Mesendoderm (in vitro differentiated cells): ENCODE data around the gene PLEKHA4. TPM values are rescaled to one million over a fixed set of nuclear protein-coding genes. Genes with fewer than 3 reads are reported as not detected.

Source experiments
- DNase-seq: peaks from one replicate; pipeline ENCODE4 v3.0.0; 2013
- H2AK5ac ChIP-seq: 2 replicates; pipeline ENCODE4 v1.6.1; 2013; ENCODE audit warnings: low read length, inconsistent platforms
- H2BK120ac ChIP-seq: 2 replicates; pipeline ENCODE4 v1.6.1; 2013; ENCODE audit warnings: low read depth, mild to moderate bottlenecking, low read length, moderate library complexity, mixed read lengths
- H2BK15ac ChIP-seq: replicated peaks from 2 replicates; pipeline ENCODE4 v1.6.1; 2013; ENCODE audit warnings: low read depth, mild to moderate bottlenecking, moderate library complexity
- H2BK5ac ChIP-seq: 2 replicates; pipeline ENCODE4 v1.6.1; 2013; ENCODE audit warnings: low read length, inconsistent platforms
- H3K18ac ChIP-seq: 2 replicates; pipeline ENCODE4 v1.6.1; 2013; ENCODE audit warnings: mild to moderate bottlenecking, low read length, mixed read lengths
- H3K23ac ChIP-seq: one replicate; pipeline ENCODE4 v1.6.1; 2013; ENCODE audit warnings: low read length
- H3K27ac ChIP-seq: 2 replicates; pipeline ENCODE4 v1.5.1; 2013; ENCODE audit warnings: low read depth, mild to moderate bottlenecking, inconsistent platforms, low read length, moderate library complexity
- H3K27me3 ChIP-seq: 2 replicates; pipeline ENCODE4 v1.6.1; 2013; ENCODE audit warnings: low read length, control low read depth, mild to moderate bottlenecking, inconsistent platforms; ENCODE audit not compliant: insufficient read depth, poor library complexity
- H3K36me3 ChIP-seq: 2 replicates; pipeline ENCODE4 v1.6.1; 2013; ENCODE audit warnings: low read length, inconsistent platforms; ENCODE audit not compliant: control insufficient read depth, insufficient read depth
- H3K4ac ChIP-seq: one replicate; pipeline ENCODE4 v1.6.1; 2013; ENCODE audit warnings: low read depth, mild to moderate bottlenecking, low read length, moderate library complexity
- H3K4me1 ChIP-seq: 2 replicates; pipeline ENCODE4 v1.6.1; 2013; ENCODE audit warnings: low read depth, low read length, inconsistent platforms; ENCODE audit not compliant: control insufficient read depth
- H3K4me2 ChIP-seq: 2 replicates; pipeline ENCODE4 v1.6.1; 2013; ENCODE audit warnings: low read length
- H3K4me3 ChIP-seq: 2 replicates; pipeline ENCODE4 v1.5.1; 2013; ENCODE audit warnings: mild to moderate bottlenecking, low read length
- H3K56ac ChIP-seq: one replicate; pipeline ENCODE4 v1.6.1; 2013; ENCODE audit warnings: low read length
- H3K79me1 ChIP-seq: 2 replicates; pipeline ENCODE4 v1.6.1; 2013; ENCODE audit warnings: low read length, inconsistent platforms
- H3K79me2 ChIP-seq: 2 replicates; pipeline ENCODE4 v1.6.1; 2013; ENCODE audit warnings: mild to moderate bottlenecking, low read length; ENCODE audit not compliant: control insufficient read depth, insufficient read depth
- H3K9ac ChIP-seq: 2 replicates; pipeline ENCODE4 v1.6.1; 2013; ENCODE audit warnings: low read length, inconsistent platforms
- H4K5ac ChIP-seq: one replicate; pipeline ENCODE4 v1.6.1; 2013; ENCODE audit warnings: low read length
- H4K8ac ChIP-seq: one replicate; pipeline ENCODE4 v1.6.1; 2013; ENCODE audit warnings: low read depth, mild to moderate bottlenecking, control low read depth, low read length, moderate library complexity
- WGBS: extraction: QIAGEN DNeasy Blood & Tissue Kit; methylation state at CpG from one replicate; pipeline ENCODE4 v1.1.7; 2013; ENCODE audit warnings: low lambda C conversion rate, missing lambda C conversion rate; ENCODE audit not compliant: insufficient coverage; ENCODE audit errors: extremely low coverage; 5-methylcytosine and 5-hydroxymethylcytosine counted together
- polyA plus RNA-seq, 2 experiments: library from polyadenylated mRNA; stranded (reverse); fragments of 200-250 nt; gene quantifications; one replicate each; pipeline ENCODE4 v1.2.3, GENCODE V29; 2013

Gene PLEKHA4, protein sequence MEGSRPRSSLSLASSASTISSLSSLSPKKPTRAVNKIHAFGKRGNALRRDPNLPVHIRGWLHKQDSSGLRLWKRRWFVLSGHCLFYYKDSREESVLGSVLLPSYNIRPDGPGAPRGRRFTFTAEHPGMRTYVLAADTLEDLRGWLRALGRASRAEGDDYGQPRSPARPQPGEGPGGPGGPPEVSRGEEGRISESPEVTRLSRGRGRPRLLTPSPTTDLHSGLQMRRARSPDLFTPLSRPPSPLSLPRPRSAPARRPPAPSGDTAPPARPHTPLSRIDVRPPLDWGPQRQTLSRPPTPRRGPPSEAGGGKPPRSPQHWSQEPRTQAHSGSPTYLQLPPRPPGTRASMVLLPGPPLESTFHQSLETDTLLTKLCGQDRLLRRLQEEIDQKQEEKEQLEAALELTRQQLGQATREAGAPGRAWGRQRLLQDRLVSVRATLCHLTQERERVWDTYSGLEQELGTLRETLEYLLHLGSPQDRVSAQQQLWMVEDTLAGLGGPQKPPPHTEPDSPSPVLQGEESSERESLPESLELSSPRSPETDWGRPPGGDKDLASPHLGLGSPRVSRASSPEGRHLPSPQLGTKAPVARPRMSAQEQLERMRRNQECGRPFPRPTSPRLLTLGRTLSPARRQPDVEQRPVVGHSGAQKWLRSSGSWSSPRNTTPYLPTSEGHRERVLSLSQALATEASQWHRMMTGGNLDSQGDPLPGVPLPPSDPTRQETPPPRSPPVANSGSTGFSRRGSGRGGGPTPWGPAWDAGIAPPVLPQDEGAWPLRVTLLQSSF
- polyA plus RNA-seq (2013, experiment 1 of 2) = 4.9 TPM
- polyA plus RNA-seq (2013, experiment 2 of 2) = 4.6 TPM

DNA sequence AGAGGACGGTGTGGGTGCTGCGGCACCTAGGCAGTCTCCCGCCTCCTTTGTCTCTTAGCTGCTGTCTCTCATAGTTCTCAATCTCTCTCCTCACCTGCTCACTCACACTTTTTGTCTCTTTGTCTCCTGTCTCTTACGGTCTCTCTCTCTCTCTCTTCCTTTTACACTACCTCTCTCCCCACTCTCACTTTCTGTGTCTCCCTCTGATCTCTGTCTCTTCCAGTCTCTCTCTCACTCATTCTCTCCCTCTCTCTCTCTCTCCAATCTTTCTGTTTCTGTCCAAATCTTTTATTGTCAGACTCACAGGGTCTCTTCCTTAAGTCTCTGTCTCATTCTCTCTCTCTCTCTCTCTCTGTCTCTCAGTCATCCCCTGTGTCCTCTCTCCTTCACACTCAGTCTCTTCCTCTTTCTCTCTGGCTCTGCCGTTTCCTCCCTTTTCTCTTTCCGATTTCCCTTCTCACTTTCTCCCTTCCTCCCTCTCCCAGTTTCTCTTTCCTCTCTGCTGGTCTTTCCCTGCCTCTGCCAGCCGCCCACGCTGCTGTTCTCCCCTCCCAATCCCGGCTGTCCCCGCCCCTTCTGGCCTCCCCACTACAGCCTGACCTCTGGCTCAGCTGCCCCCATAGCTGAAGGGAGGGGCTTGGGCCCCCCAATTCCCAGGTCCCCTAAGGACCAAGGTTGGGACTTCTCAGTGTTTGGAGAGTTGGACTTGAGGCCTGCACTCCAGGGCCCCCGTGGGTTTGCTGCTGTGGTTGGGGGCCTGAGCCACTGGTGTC, at the start of gene PLEKHA4:
Gene PLEKHA4, minus strand, starts transcription at position 504 of the 773 bp plus-strand sequence. CDS start 997 bp downstream, outside the sequence.
- no CpG with 5 or more reads among the region's 11 CpGs for WGBS
- Histone ChIP-seq H3K4ac (peak within 1 kb of the TSS; percentile 8), H3K79me1 (peaks cover 2% of the 10 kb centered on the region), H3K56ac (peak within 1 kb of the TSS; percentile 78), H3K23ac (no peak within 1 kb of the TSS), H2BK5ac (no peak within 1 kb of the TSS), H3K27me3 (no peaks in the 10 kb centered on the region), H3K9ac (peak within 1 kb of the TSS; percentile 50), H3K27ac (no peak within 1 kb of the TSS), H4K5ac (no peak within 1 kb of the TSS), H4K8ac (no peak within 1 kb of the TSS), H3K36me3 (peaks cover under 1% of the 10 kb centered on the region), H3K18ac (peak within 1 kb of the TSS; percentile 35), H3K4me2 (no peak within 1 kb of the TSS), H3K4me1 (peaks cover 3% of the 10 kb centered on the region), H2AK5ac (no peak within 1 kb of the TSS), H2BK120ac (no peak within 1 kb of the TSS), H2BK15ac (no peak within 1 kb of the TSS), H3K79me2 (peaks cover 10% of the 10 kb centered on the region), H3K4me3 (no peak within 1 kb of the TSS)
- no peak for DNase-seq

DNA sequence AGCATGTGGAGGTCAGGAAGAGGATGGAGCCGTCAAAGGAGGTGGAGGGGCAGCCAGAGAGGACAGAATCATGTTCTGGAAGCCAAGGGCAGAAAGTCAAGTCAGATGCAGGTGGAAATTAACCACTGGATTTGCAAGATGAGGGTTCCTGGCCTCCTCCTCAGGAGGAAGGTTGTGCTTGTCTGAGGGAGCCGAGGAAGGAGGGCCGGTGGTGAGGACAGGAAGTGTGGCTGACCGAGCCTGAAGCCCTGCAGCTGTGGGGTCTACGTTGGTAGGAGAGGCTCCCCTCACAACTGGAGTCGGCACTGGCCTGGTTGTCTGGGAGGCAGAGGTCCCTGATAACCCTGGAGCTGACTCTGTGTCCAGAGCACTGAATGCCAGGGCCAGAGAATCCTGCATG, 49.7 kb upstream of the PLEKHA4 start:
- no peak overlapping the region for H4K8ac ChIP-seq
- no peak overlapping the region for H2AK5ac ChIP-seq

GRCh38 chr19:48915757-48916156, 47.3 kb upstream of the PLEKHA4 start:
- Histone ChIP-seq H3K27ac (no peak overlapping the region), H3K4me2 (no peak overlapping the region), H2BK5ac (no peak overlapping the region), H4K8ac (no peak overlapping the region), H2BK15ac (no peak overlapping the region), H3K4me3 (no peak overlapping the region), H3K23ac (no peak overlapping the region), H3K4ac (no peak overlapping the region), H2AK5ac (no peak overlapping the region), H3K56ac (no peak overlapping the region), H3K79me1 (no peaks in the 10 kb centered on the region), H2BK120ac (no peak overlapping the region), H3K79me2 (no peaks in the 10 kb centered on the region), H3K36me3 (peaks cover 5% of the 10 kb centered on the region), H3K4me1 (no peaks in the 10 kb centered on the region), H3K27me3 (no peaks in the 10 kb centered on the region), H3K18ac (no peak overlapping the region), H3K9ac (no peak overlapping the region), H4K5ac (no peak overlapping the region)
- no CpG with 5 or more reads among the region's 8 CpGs for WGBS
- no peak for DNase-seq

More for the DNA sequence above, 49.7 kb upstream of the PLEKHA4 start:
- H3K36me3 ChIP-seq = peaks cover 7% of the 10 kb centered on the region
- H3K18ac ChIP-seq = no peak overlapping the region
- H2BK5ac ChIP-seq = no peak overlapping the region
- no peaks in the 10 kb centered on the region for H3K27me3 ChIP-seq
- no peak overlapping the region for H3K4me3 ChIP-seq
- H3K4me2 ChIP-seq = no peak overlapping the region
- no peak for DNase-seq
- H3K79me1 ChIP-seq = no peaks in the 10 kb centered on the region
- no peak overlapping the region for H2BK15ac ChIP-seq
- no peaks in the 10 kb centered on the region for H3K4me1 ChIP-seq
- no peak overlapping the region for H2BK120ac ChIP-seq
- H3K9ac ChIP-seq = no peak overlapping the region
- H3K23ac ChIP-seq = no peak overlapping the region
- no peak overlapping the region for H4K5ac ChIP-seq
- no peak overlapping the region for H3K56ac ChIP-seq
- WGBS = no CpG with 5 or more reads among the region's 6 CpGs
- no peaks in the 10 kb centered on the region for H3K79me2 ChIP-seq
- H3K27ac ChIP-seq = no peak overlapping the region
- no peak overlapping the region for H3K4ac ChIP-seq

DNA sequence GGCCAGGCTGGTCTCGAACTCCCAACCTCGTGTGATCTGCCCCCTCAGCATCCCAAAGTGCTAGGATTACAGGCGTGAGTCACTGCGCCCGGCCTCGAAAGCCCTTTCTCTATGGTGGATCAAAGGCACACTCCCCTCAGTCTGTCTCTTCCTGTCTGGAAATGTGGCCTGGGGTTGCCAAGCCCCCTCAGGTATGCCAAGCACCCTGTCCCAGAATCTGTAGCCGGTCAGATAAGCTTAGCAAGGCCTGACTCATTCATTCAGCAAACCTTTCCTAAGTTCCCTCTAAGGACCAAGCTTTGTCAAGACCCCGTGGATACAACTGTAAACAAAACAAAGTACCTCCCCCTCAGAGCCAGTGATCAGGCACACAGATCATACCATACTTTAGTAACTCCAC, 45.8 kb upstream of the PLEKHA4 start:
- Histone ChIP-seq H3K36me3 (peaks cover 5% of the 10 kb centered on the region), H3K27ac (no peak overlapping the region), H3K9ac (no peak overlapping the region), H2BK120ac (no peak overlapping the region), H3K18ac (no peak overlapping the region), H3K23ac (no peak overlapping the region), H3K56ac (no peak overlapping the region), H3K27me3 (no peaks in the 10 kb centered on the region), H3K4me3 (no peak overlapping the region), H3K79me1 (no peaks in the 10 kb centered on the region), H3K4me1 (no peaks in the 10 kb centered on the region), H3K4me2 (no peak overlapping the region), H2BK15ac (no peak overlapping the region), H4K8ac (no peak overlapping the region), H4K5ac (no peak overlapping the region), H3K4ac (no peak overlapping the region), H3K79me2 (no peaks in the 10 kb centered on the region), H2BK5ac (no peak overlapping the region), H2AK5ac (no peak overlapping the region)
- no CpG with 5 or more reads among the region's 8 CpGs for WGBS
- peak; percentile 18 for DNase-seq

- DNase-seq = peak; percentile 45
- Histone ChIP-seq H3K9ac (no peak overlapping the region), H3K79me2 (no peaks in the 10 kb centered on the region), H3K79me1 (no peaks in the 10 kb centered on the region), H3K36me3 (peaks cover 5% of the 10 kb centered on the region), H3K18ac (no peak overlapping the region), H3K4ac (no peak overlapping the region), H3K56ac (no peak overlapping the region), H2AK5ac (no peak overlapping the region), H3K27ac (no peak overlapping the region), H4K8ac (no peak overlapping the region), H2BK15ac (no peak overlapping the region), H4K5ac (no peak overlapping the region), H3K27me3 (no peaks in the 10 kb centered on the region), H2BK5ac (no peak overlapping the region), H3K4me3 (no peak overlapping the region), H3K4me1 (no peaks in the 10 kb centered on the region), H2BK120ac (no peak overlapping the region), H3K4me2 (no peak overlapping the region), H3K23ac (no peak overlapping the region)
- no CpG with 5 or more reads among the region's 9 CpGs for WGBS
Observed at GRCh38 chr19:48913114-48913889, 44.9 kb upstream of the PLEKHA4 start.
